SK-N-DZ (cell line): ENCODE measurements around the gene MAN1C1.

Experiments used
- DNase-seq: peaks from one replicate; pipeline ENCODE4 v3.0.0-alpha.2; 2015; ENCODE audit warnings: low spot score

MAN1C1 gene

DNA sequence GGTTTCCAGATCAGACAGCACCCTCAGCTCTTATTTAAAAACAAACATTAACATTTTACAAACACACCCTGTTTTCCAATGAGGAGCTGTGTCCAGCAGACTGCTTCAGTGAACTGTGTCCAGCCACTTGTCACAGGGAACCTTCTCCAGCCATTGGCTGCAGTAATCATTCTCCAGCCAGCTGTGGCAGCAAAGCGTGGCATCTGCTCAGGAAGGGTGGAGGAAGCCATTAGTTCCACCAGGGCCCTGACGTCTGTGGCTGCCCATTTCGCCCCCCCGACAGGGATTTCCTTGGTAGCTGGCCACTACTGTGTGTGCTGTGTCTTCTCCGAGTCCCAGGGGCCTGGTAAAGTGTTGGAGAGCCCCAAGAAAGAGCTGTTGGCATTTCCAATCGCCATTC lies 120.5 kb downstream of the MAN1C1 start:
- no peak for DNase-seq

DNA sequence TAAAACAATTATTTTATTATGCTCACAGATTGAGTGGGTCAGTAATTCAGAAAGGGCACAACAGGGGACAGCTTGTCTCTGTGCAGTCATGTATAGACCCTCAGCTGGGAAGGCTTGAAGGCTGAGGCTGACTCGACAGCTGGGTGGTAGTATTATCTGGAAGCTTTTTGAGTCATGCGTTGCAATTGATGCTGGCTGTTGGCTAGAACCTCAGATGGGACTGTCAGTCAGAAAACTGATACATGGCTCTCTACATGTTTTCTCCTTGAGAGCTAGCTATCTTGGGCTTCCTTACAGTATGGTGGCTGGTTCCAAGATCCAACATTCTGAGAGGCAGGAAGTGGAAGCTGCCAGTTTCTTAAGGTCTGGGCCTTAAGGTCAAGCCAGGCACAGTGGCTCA lies 121.9 kb downstream of the MAN1C1 start:
- no peak for DNase-seq

DNA sequence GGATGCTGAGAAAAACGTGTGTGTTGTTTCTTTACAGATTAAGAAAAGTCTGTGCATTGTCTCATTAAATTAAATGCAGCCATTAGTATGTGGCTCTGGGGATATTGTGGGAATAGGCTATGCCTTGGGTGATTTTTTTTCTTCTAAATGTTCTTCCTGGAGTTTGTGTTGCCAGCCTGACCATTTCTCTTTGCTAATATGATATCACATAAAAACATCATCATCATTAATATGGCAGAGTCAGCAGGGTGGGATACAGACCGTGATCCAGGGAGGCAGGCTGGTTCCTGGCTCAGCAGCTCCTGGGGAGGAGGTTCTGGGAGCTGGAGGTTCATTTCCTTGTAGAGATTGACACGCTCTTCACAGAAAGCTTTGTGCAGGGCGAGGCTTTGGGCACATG lies 122.8 kb downstream of the MAN1C1 start:
- DNase-seq = no peak

DNA sequence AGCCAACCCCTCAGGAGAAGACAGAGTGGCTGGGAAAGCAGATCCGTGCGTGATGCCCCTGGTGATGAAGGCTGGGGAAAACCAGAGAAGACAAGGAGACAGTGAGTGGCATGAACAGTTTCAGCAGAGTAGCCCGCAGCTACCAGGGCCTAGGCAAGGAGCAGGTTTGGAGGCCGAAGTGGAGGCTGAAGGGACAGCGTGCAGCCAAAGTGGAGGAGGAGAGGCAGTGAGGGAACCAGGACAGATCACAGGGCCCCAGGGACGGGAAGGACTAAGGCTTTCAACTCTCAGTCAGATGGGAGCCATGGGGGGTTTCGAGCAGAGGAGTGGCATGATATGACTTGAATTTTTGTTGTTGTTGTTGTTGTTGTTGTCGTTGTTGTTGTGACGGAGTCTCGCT lies 123.5 kb downstream of the MAN1C1 start:
- no peak for DNase-seq

DNA sequence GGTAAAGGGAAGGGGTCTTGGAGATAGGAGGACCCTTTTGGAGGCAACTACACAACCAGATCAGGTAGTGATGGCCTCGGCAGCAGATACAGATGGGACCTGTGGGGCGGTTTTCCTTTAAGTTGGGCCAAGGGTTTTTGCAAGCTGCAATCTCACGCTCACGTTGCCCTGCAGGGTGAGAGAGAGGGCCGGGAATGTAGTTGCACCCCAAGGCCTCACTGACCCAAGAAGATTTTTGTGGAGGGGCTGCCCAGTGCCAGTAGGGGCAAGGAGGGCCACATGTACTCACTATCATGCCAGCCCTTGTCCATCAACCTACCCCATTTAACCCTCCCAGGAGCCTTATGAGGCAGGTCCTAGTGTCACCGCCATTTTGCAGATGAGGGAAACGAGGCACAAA lies 125.7 kb downstream of the MAN1C1 start:
- no peak for DNase-seq

DNA sequence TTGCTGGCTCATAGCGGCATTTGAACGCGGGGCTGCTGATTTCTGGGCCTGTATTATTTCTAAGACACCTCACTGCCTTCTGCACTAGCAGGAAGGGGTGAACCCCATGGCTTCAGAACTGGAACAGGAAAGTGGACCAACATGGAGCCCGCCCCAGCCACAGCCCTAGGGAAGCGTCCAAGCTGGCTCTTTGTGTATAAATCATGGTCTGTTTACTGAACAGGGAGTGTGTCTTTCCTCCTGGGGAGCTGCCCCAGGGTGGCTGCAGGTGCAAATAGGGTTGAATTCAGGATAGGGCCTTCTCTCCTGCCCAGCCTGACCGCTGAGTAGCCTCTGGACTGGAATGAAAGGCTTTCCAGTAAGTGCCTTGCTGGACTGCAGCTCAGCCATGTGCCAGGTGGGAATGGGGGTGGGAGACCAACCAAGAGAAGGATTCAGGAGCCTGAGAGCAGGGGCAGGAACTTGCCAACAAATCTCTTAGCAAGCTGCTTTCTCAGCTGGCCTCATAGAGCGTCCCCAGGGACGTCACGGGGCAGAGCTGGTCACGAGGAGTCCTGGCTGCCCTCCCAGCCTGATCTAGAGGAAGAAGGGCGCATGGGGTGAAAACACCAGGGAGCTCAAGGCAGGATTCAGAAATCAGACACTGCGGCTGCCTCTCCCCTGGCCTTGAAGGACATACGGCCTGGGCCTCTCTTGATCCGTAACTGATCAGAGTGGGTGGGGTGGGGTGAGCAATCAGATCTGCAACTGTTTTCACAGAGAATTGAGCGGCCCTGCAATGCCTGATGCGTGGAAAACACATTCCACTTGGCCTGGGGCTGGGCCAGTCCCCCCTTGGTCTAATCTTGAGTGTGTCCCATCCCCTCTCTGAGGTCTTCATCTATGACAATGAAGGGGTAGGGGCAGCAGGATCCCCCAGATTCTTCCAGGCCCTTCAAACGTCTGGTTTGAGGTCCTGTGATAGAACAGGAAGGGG lies 126.9 kb downstream of the MAN1C1 start:
- DNase-seq = peak; percentile 61

DNA sequence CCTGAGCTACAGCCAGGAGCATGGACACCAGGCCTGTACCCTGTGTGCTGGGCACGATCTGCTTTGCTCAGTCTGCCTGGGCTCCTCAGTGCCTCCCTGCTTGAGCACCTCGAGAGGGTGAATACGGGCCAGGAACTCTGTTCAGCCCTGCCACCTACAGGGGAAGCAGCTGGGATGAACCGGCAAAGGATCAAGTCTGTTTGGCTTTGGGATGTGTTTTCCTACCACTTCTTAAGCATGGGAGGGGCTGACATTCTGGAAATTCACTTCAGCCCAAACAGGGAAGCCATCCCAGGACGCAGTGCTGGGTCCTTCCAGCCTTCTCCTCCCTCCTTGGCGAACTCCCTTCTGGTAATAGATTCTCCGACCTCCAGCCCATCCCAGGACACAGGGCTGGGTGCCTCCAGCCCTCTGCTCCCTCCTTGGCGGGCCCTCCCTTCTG lies 127.6 kb downstream of the MAN1C1 start:
- peak; percentile 57 for DNase-seq

DNA sequence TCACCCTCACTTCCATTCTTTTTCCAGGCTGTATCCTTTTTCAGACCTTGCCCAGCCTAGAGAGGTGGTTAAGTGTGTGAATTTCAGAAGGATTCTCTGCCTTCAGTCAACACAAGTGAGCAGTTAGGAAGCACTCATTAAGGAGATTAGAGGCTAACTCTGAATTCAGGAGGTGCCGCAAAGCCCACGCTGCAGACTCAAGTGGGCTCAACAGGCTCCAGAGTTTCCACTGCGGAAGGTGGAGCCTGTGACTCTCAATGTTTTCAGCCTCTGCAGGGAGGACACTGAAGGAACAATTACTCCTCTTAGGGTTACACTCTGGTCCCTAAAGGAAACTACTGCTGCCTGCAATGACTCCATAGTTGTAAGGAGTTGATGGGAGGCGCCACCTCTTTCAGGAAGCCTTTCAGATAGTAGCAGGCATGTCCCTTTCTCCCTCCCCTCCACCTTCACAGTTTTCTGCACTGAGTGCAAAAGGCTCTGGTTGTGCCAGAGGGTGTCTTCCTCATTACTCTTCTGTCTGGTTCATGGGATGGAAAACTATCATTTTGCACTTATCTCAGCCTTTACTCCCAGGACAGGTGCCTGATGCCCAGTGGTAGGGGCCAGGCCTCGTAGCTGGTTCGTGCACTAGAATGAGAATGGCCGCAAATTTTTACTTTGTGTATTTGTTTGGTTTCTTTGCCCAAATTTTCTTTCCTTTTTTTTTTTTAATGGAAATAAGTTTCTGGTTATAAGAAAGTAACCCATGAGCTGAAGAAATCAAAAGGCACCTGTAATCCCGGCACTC lies 128.2 kb downstream of the MAN1C1 start:
- DNase-seq = no peak

DNA sequence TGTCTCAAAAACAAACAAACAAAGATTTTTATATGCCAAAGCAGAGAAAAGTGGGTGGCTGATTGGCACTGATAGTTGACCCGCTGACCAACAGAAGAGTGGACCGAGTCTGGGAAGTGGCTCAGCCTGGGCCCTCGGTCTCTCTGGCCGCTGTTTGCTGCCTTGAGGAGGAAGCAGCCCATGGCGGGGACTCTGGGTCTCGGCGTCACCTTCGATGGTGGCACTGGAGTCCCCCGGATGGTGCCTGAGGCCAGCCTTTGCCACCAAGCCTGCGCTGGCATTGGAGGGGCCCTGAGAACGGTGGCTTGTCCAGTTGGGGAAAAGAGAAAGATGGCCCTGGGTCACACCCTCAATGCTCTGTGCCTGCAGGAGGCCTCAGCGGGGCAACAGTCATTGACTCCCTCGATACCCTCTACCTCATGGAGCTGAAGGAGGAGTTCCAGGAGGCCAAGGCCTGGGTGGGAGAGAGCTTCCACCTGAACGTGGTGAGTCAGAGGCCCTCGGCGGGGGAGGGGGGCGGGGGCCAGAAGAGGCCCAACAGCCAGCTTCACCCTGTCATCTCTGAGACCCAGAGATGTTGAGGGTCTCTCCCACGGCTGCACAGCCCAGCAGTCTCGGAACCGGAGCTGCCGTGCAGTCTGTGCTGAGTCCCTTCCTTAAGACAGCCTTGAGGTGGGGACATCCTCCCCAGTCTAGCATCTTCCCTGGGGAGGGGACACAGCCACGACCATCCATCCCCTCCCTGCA lies 129.9 kb downstream of the MAN1C1 start:
- DNase-seq = no peak

DNA sequence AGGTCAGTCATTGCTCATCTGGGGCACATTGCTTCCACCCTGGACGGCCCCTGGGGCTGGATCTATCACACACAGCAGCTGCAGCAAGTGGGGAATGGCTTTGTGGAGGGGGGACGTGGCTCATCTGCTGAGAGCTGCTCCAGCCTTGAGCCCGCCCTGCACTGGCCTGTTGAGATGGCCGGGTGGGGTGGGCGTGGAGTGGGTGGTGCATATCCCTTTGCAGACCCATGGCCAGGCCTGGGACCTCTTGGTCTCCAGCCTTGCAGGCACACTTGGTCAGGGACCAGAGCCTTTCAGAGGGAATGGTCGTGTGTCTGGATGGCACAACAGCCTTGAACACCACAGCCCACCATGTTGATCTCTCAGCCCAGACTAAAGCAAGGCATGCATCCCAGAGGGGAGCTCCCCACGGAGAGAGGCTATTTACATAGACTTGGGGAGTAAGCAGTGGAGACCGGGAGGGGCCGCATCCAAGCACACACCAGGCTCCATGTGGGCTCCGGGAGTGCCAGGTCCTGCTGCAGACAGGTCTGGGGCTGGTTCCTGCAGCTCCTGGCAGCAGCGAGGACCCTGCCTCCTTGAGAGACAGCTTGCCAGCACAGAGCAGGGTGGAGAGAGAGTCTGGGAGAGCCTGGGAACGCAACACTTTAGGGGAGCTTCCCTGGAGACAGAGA lies 130.6 kb downstream of the MAN1C1 start:
- no peak for DNase-seq

DNA sequence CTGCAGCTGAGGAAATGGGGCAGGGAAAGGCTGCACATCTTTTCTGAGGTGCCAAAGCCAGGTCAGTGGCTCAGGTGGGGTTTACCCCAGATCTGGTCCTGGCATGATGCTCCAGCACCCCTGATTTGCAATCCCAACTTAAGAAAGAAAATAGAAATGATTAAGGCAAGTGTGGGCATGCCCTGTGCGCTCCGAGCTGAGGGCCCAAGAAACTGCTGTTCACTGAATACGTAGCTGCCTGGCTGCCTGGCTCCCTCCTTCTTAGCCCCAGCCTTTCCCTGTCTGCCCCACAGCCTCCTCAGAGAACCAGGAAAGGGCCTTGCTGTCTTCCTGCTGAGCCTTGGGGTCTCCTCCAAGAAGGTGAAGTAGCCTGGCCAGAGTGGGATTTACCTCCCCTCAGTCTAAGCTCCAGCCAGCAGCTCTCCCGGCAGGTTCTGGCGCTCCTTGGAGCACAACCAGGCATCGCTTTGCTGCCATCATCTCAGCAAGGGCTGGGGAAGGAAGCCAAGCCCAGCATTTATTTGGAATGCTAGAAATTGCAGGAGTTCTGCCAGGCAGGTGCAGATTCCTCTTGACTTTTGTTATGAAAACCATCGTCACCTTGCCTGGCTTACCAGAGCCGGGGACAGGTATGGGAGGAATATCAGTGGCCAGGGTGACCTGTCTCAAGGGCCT lies 132.1 kb downstream of the MAN1C1 start:
- DNase-seq = no peak

DNA sequence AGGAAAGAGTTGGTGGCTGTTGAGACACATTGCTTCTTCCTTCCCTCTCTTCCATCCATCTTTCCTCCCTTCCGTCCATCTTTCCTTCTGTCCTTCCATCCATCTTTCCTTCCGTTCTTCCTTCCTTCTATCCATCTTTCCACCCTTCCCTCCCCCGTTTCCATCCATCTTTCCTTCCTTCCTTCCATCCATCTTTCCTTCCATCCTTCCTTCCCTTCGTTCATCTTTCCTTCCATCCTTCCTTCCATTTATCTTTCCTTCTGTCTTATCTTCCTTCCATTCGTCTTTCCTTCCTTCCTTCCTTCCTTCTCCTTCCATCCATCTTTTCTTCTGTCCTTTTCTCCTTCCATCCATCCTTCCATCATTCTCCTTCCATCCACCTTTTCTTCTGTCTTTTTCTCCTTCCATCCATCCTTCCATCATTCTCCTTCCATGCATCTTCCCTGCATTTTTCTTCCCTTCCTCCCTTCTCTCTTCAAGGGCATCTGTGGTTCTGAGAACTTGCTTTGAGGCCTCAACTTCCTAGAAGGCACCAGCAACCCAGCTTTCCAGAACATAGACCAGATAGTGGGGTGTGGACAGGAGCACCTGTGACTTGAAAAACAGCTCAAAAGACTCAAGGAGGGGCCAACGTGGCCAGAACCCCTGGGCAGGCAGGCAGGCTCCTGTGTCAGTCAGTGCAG lies 134.5 kb downstream of the MAN1C1 start:
- DNase-seq = no peak

DNA sequence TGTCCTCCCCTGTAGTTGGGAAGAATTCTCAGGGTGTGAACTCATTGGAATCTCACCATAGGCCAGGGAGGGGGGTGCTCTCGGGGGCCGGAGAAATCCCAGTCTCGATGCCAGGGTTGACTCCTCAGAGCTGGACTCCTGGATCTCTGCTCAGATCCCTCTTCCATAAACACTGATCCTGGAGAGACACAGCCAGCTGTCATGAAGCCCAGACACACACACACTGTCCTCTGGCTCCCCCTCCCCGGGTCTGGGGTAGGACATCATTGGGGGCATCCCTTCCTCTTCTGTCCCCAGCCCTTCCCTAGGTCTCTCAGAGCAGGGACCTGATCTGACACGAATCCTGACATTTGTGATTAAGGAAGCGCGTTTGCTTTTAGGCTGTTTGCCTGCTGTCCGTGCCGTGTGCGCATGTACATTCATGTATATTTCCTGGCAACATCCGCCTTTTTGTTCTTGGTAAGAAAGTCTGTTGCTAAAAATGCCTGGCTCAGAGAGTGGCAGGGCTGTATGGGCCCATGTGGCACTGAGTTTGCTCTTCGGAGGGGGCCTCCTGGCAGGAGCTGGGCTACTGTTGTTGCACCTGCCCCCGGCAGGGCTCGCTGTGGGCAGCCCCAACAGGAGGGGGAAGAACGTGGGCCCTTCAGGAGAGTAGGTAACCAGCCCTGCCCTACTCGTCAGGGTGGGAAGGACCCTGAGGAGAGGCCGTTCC lies 138.0 kb downstream of the MAN1C1 start:
- DNase-seq = peak; percentile 27

DNA sequence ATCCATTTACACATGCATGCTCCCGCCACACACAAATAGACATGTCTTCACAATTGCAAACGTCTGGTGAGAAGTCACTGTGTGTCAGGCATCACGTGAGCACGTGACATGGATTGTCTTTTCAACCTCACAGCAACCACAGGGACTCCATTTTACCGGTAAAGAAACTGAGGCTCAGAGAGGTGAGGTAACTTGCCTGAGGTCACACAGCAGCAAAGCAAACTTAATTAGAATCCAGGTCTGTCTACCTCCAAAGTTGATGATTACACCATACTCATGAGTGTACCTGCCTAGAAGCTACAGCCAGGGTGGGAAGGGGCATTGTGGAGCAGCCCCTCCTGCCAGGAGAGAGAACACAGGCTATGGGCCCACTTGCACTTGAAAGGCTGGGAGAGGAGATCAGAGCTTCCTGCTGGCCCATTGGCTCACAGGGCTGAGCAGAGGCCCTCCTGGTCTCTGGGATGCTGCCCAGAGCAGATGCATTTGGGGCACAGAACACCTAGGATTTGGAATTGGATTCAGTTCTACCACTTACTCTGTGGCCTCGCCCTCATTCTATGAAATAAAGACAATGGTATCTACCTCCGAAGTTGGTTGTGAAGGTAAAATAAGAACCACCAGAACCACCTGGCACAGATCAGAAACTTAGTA lies 139.0 kb downstream of the MAN1C1 start:
- DNase-seq = no peak

DNA sequence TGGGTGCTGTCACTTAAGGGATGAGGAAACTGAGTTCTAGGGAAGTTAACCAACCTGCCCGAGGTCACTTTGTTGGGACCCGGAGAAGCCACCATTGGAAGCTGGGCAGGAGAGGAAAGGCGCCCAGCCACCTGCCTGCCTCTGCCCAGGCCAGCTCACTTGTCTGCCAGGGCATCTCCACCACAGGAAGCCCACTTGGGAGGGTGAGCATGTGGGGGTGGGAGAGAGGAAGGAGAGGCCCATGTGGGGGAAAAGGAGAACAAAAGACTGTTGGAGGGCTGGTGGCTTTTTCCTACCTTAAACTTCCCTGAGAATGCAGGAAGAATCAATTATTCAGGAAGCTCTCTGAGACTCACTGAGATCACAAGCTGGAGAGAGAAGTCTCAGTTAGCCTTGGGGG lies 139.6 kb downstream of the MAN1C1 start:
- no peak for DNase-seq

DNA sequence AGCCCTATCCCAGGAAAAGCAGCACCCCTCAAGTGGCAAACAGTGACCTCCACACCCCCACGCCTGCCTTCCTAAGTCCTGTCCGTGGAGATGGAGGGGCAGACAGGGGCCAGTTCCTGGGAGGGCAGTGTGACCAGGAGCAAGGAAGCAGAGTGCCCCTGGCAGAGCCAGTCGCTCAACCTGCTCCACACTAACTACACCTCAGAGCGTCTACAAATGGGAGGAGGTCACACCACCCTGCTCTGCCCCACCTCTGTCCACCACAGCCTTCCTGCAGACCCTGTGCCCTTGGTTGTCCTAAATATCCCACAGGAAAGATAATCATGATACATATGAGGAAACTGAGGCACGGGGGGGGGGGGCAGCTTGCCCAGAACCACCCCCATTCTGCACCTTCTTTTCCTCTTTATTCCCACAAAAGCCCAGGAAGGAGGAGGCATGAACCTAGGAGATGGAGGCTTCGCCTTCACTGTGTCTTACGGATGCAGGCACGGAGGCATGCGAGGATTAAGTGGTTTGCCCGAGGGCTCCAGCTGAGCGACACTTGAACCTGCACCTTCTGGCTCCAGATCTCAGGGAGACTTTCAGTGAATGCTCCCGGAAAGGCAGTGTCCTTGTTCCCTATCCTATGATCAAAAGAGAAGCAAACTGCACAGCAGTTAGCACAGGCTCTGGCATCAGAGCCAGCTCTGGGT lies 140.7 kb downstream of the MAN1C1 start:
- DNase-seq = no peak

DNA sequence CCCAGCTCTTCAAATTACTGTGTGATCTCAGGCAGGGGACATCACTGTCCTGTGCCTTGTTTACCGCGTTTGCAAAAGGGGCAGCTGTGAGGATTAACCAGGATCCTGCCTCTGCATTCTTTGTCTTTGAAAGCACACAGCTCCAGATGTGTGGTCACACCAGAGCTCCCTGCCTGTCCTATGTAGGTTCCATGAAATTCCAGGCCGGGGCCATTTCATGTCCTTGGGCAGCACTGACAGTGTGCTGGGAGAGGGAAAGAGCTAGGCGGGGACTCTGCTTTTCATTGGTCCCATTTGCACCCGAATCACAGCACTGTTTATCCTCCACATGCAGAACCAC lies 141.2 kb downstream of the MAN1C1 start:
- DNase-seq = no peak

DNA sequence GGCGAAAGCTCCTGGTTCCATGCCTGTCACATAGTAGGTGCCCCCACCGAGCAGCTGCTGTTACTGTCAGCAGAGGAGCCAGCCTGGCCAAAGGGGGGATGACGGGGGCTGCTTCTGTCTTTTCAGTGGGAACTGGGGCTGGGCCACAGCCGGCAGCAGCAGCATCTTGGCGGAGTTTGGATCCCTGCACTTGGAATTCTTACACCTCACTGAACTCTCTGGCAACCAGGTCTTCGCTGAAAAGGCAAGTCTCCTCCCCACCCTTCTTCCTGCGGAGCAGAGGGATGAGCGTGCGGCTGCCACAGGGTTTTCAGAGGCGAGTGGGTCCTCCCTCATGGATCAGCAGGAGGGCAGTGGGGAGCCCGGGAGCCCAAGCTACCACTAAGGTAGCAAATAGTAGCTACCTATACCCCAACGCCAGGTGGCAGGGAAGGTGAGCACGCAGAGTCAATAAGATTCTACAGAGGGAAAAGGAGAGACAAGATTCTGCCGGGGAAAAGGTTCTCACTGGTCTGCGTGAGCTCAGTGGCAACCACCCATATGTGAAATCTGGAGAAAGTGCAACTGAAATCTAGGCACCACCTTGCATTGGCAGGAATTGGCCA lies 142.0 kb downstream of the MAN1C1 start:
- no peak for DNase-seq
